ENCODE measurements around the gene GCKR.
"Not testable (repeated sequence)": the region's sequence is repeated elsewhere in the genome, so short reads cannot be mapped to it uniquely, and the experiment has no call there.

GCKR gene

DNA sequence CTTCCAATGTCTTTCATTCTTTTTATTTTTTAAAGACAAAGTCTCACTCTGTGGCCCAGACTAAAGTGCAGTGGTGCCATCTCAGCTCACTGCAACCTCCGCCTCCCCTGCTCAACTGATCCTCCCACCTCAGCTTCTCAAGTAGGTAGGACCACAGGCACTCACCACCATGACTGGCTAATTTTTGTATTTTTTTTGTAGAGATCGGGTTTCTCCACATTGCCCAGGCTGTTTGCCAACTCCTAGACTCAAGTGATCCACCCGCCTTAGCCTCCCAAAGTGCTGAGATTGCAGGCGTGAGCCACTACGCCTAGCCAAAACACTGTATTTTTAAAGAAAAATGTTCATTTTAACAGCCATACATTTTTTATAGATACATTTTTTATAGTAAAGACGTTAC is 12.7 kb downstream of the GCKR start:
- no peak for DNase-seq

DNA sequence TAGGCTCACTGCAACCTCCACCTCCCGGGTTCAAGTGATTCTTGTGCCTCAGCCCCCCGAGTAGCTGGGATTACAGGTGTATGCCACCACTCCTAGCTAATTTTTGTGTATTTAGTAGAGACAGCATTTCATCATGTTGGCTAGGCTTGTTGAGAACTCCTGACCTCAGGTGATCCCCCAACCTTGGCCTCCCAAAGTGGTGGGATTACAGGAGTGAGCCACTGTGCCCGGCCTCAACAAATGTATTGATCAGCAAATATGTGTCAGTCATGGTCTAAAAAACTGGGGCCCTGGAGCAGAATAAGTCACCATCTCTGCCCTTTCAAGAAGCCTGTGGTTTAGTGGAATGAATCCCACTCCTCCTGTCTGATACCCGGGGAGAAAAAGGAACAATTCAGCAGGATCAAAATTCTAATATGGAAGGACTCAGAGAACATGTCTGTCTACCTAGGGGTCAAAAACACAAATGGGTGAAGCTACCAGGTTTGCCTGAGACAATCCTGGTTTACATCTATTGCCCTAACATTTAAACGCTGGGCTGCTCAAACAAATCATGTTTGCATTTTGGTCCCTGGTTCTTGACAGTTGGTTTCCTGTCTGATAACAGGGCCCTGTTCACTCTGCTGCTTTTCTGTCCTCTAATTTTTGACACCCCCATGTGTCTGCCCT is 21.6 kb downstream of the GCKR start:
- DNase-seq: no peak

DNA sequence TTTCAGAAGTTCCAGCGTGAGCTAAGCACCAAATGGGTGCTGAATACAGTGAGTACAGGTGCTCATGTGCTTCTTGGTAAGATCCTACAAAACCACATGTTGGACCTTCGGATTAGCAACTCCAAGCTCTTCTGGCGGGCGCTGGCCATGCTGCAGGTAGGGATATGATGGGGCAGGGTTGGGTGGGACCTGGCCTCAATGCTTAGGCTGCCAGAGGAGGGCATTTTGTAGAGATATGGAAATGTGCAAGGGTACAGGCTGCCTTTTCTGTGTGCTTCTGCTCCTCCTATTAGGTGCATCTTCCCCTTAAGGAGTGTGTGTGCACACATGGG is 22.1 kb downstream of the GCKR start:
- no peak for DNase-seq

- no peak for DNase-seq
Observed at GRCh38 chr2:27520316-27520715, 23.7 kb downstream of the GCKR start.

- no peak for DNase-seq
Observed at GRCh38 chr2:27522400-27522945, 25.8 kb downstream of the GCKR start.

DNA sequence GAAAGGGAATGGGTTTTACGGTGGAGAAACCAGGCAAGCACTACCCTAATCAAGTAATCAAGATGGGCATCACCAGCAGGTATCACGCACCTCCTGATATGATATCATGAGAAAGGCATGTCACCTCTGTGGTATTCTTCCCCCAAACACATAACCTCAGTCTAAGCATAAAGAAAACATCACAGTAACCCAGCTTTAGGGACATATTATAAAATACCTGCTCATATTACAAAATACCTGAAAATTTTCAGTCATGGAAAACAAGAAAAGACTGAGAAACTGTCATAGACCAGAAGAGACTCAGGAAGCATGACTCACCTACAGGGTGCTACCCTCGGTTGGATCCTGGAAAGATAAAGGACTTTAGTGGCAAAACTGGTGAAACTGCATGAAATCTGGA is 30.5 kb downstream of the GCKR start:
- DNase-seq: no peak

GRCh38 chr2:27531983-27532382 is 35.3 kb downstream of the GCKR start:
- DNase-seq: no peak

DNA sequence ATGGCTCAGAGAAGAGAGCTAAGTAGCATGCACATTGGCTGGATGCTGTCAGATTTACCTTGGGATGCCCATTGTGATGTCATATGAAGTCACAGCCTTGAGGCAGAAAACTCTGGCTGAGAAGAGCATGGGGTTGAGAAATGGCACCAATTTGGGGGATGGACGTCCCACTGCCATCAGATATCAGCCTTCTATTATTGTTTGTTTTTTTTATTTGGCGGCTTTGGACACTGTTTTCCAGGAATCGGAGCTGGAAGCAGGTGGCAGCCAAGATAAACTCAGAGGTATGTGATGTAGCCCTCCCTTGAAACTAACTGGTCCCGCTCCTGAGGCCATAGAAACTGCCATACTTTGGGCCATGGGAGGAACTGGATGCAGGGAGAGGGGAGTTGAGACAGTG is 40.6 kb downstream of the GCKR start:
- DNase-seq: no peak

DNA sequence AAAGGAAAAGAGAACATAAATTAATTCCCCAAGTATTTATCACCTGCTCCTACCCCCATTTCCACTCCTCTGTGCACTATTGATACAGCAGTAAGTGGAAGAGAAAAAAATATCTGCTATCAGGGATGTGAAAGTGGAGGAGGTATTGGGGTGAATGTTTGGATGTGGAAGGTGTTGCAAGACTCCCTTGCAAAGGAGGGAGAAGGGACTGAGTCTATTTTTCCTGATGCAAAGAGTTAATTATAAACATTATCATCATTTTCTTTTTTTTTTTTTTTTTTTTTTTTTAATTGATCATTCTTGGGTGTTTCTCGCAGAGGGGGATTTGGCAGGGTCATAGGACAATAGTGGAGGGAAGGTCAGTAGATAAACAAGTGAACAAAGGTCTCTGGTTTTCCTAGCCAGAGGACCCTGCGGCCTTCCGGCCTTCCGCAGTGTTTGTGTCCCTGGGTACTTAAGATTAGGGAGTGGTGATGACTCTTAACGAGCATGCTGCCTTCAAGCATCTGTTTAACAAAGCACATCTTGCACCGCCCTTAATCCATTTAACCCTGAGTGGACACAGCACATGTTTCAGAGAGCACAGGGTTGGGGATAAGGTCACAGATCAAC is 42.3 kb downstream of the GCKR start:
- not testable (repeated sequence) for DNase-seq

- DNase-seq: not testable (repeated sequence)
Observed at GRCh38 chr2:27539649-27540048, 43.0 kb downstream of the GCKR start.

DNA sequence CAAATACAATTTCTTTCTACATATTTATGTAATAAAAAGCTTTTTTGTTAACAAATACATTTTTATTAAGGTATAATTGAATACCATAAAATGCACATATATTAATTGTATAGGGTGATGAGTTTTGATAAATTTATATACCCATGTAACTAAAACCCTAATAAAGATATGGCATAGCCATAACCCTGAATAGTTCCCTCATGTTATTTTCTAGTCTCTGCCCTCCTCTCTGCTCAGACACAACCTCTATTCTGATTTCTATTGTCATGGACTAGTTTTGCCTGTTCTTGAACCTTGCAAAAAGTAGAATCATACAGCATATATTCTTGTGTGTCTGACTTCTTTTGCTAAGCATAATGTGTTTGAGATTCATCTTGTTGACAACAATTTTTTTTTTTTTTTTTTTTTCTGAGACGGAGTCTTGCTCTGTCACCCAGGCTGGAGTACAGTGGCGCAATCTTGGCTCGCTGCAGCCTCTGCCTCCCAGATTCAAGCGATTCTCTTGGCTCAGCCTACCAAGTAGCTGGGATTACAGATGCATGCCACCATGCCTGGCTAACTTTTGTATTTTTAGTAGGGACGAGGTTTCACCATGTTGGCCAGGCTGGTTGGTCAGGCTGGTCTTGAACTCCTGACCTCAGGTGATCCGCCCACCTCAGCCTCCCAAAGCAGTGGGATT is 47.6 kb downstream of the GCKR start:
- DNase-seq: no peak

DNA sequence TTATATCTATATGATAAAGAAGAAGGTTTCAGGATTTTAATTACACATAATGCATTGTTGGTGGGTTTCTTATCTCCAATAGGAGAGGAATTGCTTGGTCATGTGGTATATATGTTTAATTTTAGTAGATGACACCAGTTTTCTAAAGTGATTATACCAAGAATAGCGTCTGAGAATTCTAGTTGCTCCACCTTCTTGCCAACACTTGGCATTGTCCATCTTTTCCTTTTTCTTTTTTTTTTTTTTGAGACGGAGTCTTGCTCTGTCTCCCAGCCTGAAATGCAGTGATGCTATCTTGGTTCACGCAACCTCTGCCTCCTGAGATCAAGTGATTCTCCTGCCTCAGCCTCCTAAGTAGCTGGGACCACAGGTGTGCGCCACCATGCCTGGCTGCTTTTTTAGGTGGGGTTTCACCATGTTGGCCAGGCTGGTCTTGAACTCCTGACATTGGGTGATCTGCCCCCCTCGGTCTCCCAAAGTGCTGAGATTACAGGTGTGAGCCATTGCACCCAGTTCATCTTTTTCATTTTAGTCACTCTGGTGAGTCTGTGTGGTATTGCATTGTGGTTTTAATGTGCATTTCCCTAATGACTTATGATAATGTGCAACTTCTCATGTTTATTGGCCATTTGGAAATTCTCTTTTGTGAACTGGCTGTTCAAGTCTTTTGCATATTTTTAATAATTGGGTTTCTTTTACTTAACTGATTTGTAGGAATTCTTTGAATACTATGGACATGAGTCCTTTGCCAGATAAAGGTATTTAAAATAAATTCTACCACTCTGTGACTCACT is 48.9 kb downstream of the GCKR start:
- DNase-seq: no peak

GRCh38 chr2:27549303-27549702 is 52.7 kb downstream of the GCKR start:
- no peak for DNase-seq

GRCh38 chr2:27551514-27551913 is 54.9 kb downstream of the GCKR start:
- DNase-seq: no peak

DNA sequence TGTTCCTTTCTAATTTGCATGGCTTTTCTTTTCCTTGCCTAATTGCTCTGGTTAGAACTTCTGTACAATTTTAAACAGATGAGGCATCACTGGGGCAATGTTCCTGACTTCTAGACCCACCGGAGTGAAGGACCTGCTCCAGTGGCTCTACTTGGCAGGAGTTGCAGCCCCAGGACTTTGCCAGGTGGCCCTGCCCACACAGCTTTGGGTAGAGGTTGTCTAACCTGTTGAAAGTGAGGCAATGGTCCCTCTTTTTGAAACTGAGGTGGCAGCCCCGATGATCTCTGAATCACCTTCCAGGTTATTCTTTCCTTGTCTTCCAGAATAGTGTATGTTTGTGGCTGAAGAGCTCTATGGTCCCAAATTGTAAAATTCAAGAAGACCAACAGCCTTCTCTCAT is 56.3 kb downstream of the GCKR start:
- no peak for DNase-seq

DNA sequence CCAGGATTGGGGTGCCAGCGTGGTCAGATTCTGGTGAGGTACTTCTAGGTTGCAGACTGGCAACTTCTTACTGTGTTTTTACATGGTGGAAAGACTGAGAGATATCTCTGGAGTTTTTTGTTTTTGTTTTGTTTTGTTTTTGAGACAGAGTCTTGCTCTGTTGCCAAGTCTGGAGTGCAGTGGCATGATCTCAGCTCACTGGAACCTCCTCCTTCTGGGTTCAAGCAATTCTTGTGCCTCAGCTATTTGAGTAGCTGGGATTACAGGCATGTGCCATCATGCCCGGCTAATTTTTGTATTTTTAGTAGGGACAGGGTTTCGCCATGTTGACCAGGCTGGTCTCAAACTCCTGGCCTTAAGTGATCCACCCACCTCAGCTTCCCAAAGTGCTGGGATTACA is 57.8 kb downstream of the GCKR start:
- not testable (repeated sequence) for DNase-seq

DNA sequence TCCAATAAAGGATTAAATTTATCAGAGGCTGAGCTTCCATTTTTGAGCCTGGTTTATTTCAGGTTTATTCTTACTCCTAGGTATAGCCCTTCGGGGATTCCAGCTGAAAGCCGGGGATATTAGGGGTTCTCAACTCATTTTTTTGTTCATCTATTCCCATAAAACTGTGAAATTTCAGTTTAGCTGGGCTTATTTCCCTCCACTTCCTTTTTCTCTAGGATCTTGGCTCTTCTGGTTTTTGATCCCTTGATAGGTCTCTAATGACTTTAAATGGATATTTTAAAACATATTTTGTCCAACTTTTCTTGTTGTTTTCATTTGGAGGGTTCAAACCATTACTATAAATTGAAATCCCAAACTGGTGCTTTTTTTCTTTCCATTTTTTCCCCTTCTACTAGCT is 62.6 kb downstream of the GCKR start:
- no peak for DNase-seq

DNA sequence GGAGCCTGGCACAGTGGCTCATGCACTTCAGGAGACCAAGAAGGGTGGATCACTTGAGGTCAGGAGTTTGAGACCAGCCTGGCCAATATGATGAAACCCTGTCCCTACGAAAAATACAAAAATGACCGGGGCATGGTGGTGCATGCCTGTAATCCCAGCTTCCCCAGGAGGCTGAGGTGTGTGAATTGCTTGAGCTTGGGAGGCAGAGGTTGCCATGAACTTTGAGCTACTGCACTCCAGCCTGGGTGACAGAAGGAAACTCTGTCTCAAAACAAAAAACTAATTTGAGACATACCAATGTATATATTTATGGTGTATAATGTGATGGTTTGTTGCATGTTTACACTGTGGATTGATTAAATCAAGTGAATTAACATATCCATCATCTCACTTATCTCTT is 64.4 kb downstream of the GCKR start:
- no peak for DNase-seq

GRCh38 chr2:27566628-27567027 is 70.0 kb downstream of the GCKR start:
- no peak for DNase-seq

DNA sequence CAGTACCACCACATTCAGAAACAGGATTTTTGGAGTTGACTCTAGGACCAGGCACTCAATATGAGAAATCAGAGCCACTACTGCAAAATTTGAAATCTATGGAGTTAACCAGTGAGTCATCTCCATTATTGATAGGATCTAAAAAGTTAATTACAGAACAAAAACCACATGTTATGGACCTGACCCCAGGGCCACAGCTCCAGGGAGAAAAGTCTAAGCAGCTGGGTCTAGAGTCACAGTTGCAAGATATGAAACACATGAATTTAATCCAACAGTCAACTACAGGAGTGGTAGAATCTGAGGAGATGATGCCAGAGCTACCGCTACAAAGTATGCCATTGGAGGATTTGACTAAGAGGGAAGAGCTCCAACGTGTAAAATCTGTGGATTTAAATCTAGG is 72.8 kb downstream of the GCKR start:
- no peak for DNase-seq

DNA sequence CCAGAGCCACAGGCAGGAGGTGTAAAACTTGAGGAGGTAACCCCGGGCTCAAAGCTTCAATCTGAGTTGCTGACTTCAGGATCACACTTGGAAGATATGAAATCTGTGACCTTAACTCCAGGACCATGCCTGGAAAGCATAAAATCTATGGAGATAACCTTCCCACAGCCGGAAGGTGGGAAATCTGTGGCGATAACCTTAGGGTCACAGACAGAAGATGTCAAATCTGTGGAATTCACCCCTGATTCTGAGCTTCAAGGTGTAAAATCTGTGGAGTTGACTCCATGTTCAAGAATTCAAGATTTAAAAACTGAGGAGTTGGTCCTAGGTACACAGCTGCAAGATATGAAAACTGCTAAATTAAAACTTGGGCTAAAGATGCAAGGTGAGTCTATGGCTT is 74.6 kb downstream of the GCKR start:
- DNase-seq: no peak

- DNase-seq: no peak
Observed at GRCh38 chr2:27571681-27572080, 75.0 kb downstream of the GCKR start.

- no peak for DNase-seq
Observed at GRCh38 chr2:27572439-27572838, 75.8 kb downstream of the GCKR start.

DNA sequence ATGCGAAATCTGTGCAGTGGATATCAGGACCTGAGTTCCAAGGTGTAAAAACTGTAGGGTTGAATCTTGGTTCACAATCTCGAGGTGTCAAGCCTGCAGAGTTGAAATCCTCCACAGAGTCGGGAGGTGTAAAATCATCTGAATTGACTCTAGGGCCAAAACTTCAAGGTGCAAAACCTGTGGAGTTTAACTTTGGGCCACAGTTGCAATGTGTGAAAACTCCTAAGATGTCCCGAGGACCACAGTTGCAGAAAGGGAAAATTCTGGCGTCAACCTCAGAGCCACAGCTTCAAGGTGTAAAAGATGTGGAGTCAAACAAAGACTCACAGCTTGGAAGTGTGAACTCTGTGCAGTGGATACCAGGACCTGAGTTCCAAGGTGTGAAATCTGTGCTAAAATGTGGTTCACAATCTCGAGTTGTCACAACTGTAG is 76.4 kb downstream of the GCKR start:
- DNase-seq: no peak

Measured in stimulated activated CD4-positive, alpha-beta T cell treated with anti-CD3 and anti-CD28 coated beads, Interleukin-12 subunit alpha, Interleukin-12 subunit beta, amount 100 ng/mL, for 4 hours (primary cell).